K562 (cell line): ENCODE data around the gene MARCHF9. TPM values are rescaled to one million over a fixed set of nuclear protein-coding genes. Genes with fewer than 3 reads are reported as not detected.

Experiments used
- ATF7 ChIP-seq: fragments of 450-650 bp; IDR thresholded peaks from 2 replicates; pipeline ENCODE4 v1.7.1; 2014; ENCODE audit warnings: mild to moderate bottlenecking, moderate library complexity
- C11orf30 ChIP-seq: fragments of 450-650 bp; IDR thresholded peaks from 2 replicates; pipeline ENCODE4 v1.6.1; 2016; ENCODE audit warnings: low read depth, mild to moderate bottlenecking
- GATAD2A ChIP-seq: fragments of 450-650 bp; IDR thresholded peaks from 2 replicates; pipeline ENCODE4 v1.6.1; 2017
- MITF ChIP-seq: IDR thresholded peaks from 2 replicates; pipeline ENCODE4 v1.6.1; 2014; ENCODE audit warnings: antibody characterized with exemption
- NR2C1 ChIP-seq, 2 experiments: fragments of 450-650 bp; IDR thresholded peaks; 2 replicates each; pipeline ENCODE4 v1.6.1; 2017; ENCODE audit warnings: mild to moderate bottlenecking in 2 of 2, antibody characterized with exemption in 1 of 2, inconsistent platforms in 1 of 2, missing compliant biosample characterization in 1 of 2, missing genetic modification characterization in 1 of 2
- NRF1 ChIP-seq, 2 experiments: fragments of 450-650 bp; IDR thresholded peaks in 1 of 2; conservative IDR thresholded peaks in 1 of 2; 2 replicates each; pipeline ENCODE4 v1.6.1; 2014; ENCODE audit warnings: mild to moderate bottlenecking in 2 of 2
- POLR2H ChIP-seq: IDR thresholded peaks from 2 replicates; pipeline ENCODE4 v1.6.1; 2016; ENCODE audit warnings: missing genetic modification characterization, low read depth, mild to moderate bottlenecking, control low read depth, missing compliant biosample characterization, moderate library complexity
- TCFL5 ChIP-seq: fragments of 250-450 bp; sonication (Bioruptor Pico); conservative IDR thresholded peaks from 2 replicates; pipeline ENCODE4 v1.6.1; 2021; ENCODE audit warnings: mild to moderate bottlenecking, moderate library complexity, matching md5 sums
- ZFP30 ChIP-seq: fragments of 250-450 bp; sonication (Bioruptor Pico); IDR thresholded peaks from 2 replicates; pipeline ENCODE4 v1.8.0; 2022; ENCODE audit warnings: moderate library complexity, mild to moderate bottlenecking, inconsistent platforms, borderline replicate concordance
- polyA plus RNA-seq, 8 experiments: library from polyadenylated mRNA; depleted of rRNA in 4 of 8; stranded (reverse) in 5 of 8; unstranded in 3 of 8; fragments of >200 nt; fragmentation: Nextera tagmentation in 2 of 8; fragmentation: Illumina TruSeq in 1 of 8; extraction: Ambion mirVana in 2 of 8; extraction: Trizol in 1 of 8; gene quantifications; 2 replicates each; pipeline versions ENCODE4 v1.2.1 to v1.2.3, GENCODE V29; 2011 to 2014; ENCODE audit warnings: inconsistent platforms in 1 of 8, missing spikeins in 1 of 8
- total RNA-seq, 7 experiments: library from RNA; depleted of rRNA in 6 of 7; stranded (reverse); fragments of >200 nt in 6 of 7; fragmentation: Illumina TruSeq in 2 of 7; extraction: Trizol in 2 of 7; gene quantifications; 2 replicates each; pipeline versions ENCODE4 v1.2.1 to v1.2.3, GENCODE V29; 2011 to 2021; ENCODE audit warnings: low replicate concordance in 1 of 7
- TF ChIP-seq, protein P1 (sequence below), 2 experiments: fragments of 450-650 bp; IDR thresholded peaks; 2 replicates each; pipeline ENCODE4 v1.6.1; 2016; ENCODE audit warnings: mild to moderate bottlenecking in 2 of 2, borderline replicate concordance in 1 of 2, low read depth in 1 of 2, moderate library complexity in 1 of 2
- TF ChIP-seq, protein P2 (sequence below): fragments of 200-800 bp; sonication (Bioruptor generic); IDR thresholded peaks from 2 replicates; pipeline ENCODE4 v1.6.1; 2017; ENCODE audit warnings: missing genetic modification characterization, missing compliant biosample characterization
- TF ChIP-seq, protein P3 (sequence below): sonication (generic); formaldehyde crosslinking; IDR thresholded peaks from 2 replicates; pipeline ENCODE4 v1.5.0; 2020; ENCODE audit warnings: missing genetic modification reagents

MARCHF9 gene
- total and polyA plus RNA-seq, 9 of the 15 experiments (the other 6 are each of a cell fraction or from before 2014, with no cell fraction given): 0.80 to 12.4 (median 6.2) TPM

DNA sequence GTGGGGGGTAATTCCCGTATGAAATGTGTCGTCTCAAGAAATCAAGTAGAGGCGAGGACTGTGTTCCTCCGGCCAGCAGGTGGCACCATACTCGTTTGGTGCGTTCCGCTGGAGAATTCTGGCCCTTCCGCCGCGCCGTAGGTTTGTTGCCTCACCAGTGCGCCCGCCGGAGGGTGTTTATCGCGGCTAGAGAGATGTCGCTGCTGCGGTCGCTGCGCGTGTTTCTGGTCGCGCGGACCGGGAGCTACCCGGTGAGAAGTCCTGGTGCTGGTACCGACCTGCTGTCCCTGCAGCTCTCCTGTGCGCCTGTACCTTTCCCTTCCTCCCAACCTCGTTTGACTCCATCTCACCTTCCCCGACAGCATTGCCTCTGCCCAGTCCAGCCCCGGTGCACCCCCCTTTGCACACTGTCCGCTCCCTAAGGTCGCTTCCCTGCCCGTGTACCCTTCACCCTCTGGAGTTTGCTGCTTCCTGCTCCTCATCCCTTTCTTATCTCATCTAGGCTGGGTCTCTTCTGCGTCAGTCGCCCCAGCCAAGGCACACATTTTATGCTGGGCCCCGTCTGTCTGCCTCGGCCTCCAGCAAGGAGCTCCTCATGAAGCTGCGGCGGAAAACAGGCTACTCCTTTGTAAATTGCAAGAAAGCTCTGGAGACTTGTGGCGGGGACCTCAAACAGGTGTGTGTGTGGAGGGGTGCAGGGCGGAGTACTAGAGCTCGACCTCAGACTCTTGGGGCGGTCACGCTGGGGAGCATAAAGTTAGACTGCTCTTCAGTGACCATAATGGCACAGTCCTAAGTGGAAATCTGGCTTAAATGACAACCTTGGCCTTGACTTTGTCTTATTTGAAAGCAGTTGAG, 27.9 kb downstream of the MARCHF9 start, which contains the start of gene TSFM (continued):
- TF ChIP-seq, protein P1, sequence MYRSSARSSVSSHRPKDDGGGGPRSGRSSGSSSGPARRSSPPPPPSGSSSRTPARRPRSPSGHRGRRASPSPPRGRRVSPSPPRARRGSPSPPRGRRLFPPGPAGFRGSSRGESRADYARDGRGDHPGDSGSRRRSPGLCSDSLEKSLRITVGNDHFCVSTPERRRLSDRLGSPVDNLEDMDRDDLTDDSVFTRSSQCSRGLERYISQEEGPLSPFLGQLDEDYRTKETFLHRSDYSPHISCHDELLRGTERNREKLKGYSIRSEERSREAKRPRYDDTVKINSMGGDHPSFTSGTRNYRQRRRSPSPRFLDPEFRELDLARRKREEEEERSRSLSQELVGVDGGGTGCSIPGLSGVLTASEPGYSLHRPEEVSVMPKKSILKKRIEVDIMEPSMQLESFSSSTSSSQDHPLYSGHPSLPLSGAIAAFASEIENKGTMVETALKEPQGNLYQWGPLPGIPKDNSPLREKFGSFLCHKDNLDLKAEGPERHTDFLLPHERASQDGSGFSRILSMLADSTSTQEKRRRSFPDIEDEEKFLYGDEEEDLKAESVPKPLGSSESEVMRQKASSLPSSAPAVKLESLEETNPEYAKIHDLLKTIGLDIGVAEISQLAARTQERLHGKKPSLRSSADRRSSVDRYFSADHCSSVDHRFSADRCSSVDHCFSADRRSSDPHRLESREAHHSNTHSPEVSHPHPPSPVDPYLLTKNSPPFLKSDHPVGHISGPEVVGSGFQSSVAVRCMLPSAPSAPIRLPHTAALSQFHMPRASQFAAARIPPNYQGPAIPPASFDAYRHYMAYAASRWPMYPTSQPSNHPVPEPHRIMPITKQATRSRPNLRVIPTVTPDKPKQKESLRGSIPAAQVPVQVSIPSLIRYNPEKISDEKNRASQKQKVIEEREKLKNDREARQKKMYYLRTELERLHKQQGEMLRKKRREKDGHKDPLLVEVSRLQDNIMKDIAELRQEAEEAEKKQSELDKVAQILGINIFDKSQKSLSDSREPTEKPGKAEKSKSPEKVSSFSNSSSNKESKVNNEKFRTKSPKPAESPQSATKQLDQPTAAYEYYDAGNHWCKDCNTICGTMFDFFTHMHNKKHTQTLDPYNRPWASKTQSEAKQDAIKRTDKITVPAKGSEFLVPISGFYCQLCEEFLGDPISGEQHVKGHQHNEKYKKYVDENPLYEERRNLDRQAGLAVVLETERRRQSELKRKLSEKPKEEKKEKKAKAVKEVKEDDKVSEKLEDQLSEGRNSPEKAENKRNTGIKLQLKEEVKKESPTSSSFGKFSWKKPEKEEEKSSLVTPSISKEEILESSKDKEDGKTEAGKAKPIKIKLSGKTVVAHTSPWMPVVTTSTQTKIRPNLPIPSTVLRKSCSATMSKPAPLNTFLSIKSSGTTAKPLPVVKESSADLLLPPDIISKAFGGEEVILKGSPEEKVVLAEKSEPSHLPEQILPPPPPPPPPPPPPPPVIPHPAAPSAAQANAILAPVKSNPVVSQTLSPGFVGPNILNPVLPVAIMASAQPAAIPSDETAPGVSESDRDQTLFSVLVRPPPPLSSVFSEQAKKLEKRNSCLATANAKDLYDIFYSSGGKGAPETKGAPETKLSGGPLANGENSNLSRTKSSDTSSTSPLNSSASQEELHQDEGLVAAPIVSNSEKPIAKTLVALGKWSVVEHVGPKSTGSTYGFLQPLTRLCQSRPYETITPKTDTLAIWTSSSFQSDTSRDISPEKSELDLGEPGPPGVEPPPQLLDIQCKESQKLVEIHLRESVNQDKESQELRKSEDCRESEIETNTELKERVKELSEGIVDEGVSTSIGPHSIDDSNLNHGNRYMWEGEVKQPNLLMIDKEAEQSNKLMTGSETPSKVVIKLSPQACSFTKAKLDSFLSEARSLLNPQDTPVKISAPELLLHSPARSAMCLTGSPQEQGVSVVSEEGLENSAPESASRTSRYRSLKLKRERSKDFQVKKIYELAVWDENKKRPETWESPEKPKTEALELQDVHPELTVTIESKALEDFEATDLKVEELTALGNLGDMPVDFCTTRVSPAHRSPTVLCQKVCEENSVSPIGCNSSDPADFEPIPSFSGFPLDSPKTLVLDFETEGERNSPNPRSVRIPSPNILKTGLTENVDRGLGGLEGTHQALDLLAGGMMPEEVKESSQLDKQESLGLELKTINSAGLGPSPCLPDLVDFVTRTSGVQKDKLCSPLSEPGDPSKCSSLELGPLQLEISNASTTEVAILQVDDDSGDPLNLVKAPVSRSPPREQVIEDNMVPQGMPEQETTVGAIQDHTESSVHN (IDR thresholded peaks at IDR 0.05; ENCODE audit: borderline replicate concordance in 1 of 2, low read depth in 1 of 2): no peak
- TF ChIP-seq NRF1 (conservative IDR thresholded peaks at IDR 0.05 in 1 of 2, IDR thresholded peaks at IDR 0.05 in 1 of 2) (peak; percentile 55 to 71; a peak in 3 of 4 replicates), ZFP30 (CRISPR knock-in tag) (no peak), ATF7 (peak; percentile 90), TCFL5 (no peak), NR2C1 (IDR thresholded peaks at IDR 0.05) (peak; percentile 52; the same call in 1 of the 2 replicates), NR2C1 (tag; IDR thresholded peaks at IDR 0.05) (peak; percentile 66), MITF (no peak), POLR2H (tag) (peak; percentile 62), C11orf30 (peak; percentile 99), GATAD2A (no peak; the same call in 1 of the 2 replicates)
- TF ChIP-seq, protein P2, sequence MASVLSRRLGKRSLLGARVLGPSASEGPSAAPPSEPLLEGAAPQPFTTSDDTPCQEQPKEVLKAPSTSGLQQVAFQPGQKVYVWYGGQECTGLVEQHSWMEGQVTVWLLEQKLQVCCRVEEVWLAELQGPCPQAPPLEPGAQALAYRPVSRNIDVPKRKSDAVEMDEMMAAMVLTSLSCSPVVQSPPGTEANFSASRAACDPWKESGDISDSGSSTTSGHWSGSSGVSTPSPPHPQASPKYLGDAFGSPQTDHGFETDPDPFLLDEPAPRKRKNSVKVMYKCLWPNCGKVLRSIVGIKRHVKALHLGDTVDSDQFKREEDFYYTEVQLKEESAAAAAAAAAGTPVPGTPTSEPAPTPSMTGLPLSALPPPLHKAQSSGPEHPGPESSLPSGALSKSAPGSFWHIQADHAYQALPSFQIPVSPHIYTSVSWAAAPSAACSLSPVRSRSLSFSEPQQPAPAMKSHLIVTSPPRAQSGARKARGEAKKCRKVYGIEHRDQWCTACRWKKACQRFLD (CRISPR knock-in tag): no peak
- TF ChIP-seq, protein P3, sequence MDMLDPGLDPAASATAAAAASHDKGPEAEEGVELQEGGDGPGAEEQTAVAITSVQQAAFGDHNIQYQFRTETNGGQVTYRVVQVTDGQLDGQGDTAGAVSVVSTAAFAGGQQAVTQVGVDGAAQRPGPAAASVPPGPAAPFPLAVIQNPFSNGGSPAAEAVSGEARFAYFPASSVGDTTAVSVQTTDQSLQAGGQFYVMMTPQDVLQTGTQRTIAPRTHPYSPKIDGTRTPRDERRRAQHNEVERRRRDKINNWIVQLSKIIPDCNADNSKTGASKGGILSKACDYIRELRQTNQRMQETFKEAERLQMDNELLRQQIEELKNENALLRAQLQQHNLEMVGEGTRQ (CRISPR knock-in tag): no peak
